ENCODE measurements around the gene TMCC1.

TMCC1 gene

GRCh38 chr3:129893581-129894070 is at the start of gene TMCC1:
TSS of gene TMCC1 (minus strand) at chr3:129893711.
- peak within 1 kb of the TSS; percentile 72 for H3K4me3 ChIP-seq (replicated peaks; ENCODE audit: low read depth, low read length)
- DNase-seq (ENCODE audit: extremely low read depth, low read depth), result peak; percentile 27
- TF ChIP-seq CTCF (IDR thresholded peaks at IDR 0.05; ENCODE audit: low read depth, low read length, missing control alignments), result no peak

GRCh38 chr3:129943020-129943419 is 49.5 kb upstream of the TMCC1 start:
- DNase-seq (ENCODE audit: extremely low read depth, low read depth), result no peak
- no peak for TF ChIP-seq CTCF (IDR thresholded peaks at IDR 0.05; ENCODE audit: low read depth, low read length, missing control alignments)
- H3K4me3 ChIP-seq (replicated peaks; ENCODE audit: low read depth, low read length), result no peak overlapping the region

- peak; percentile 12 for DNase-seq (ENCODE audit: extremely low read depth, low read depth)
- no peak overlapping the region for H3K4me3 ChIP-seq (replicated peaks; ENCODE audit: low read depth, low read length)
- TF ChIP-seq CTCF (IDR thresholded peaks at IDR 0.05; ENCODE audit: low read depth, low read length, missing control alignments), result peak; percentile 70
These were observed 48.8 kb upstream of the TMCC1 start for GRCh38 chr3:129942296-129942695.

GRCh38 chr3:129940086-129940485 is 46.6 kb upstream of the TMCC1 start:
- no peak for TF ChIP-seq CTCF (IDR thresholded peaks at IDR 0.05; ENCODE audit: low read depth, low read length, missing control alignments)
- DNase-seq (ENCODE audit: extremely low read depth, low read depth), result no peak
- no peak overlapping the region for H3K4me3 ChIP-seq (replicated peaks; ENCODE audit: low read depth, low read length)

- H3K4me3 ChIP-seq (replicated peaks; ENCODE audit: low read depth, low read length), result no peak overlapping the region
- peak; percentile 3 for TF ChIP-seq CTCF (IDR thresholded peaks at IDR 0.05; ENCODE audit: low read depth, low read length, missing control alignments)
- DNase-seq (ENCODE audit: extremely low read depth, low read depth), result no peak
These were observed 44.8 kb upstream of the TMCC1 start for GRCh38 chr3:129938140-129938930.

GRCh38 chr3:129937717-129938116 is 44.2 kb upstream of the TMCC1 start:
- no peak for TF ChIP-seq CTCF (IDR thresholded peaks at IDR 0.05; ENCODE audit: low read depth, low read length, missing control alignments)
- DNase-seq (ENCODE audit: extremely low read depth, low read depth), result no peak
- H3K4me3 ChIP-seq (replicated peaks; ENCODE audit: low read depth, low read length), result no peak overlapping the region
